GM12873 (cell line): ENCODE measurements around the gene SLC22A23.
A peak's percentile ranks its signal among the peaks of the same experiment; 100 is the strongest.

Experiments
- CTCF ChIP-seq: IDR thresholded peaks from 2 replicates; pipeline ENCODE4 v1.5.1; 2012; ENCODE audit warnings: low read depth, mild to moderate bottlenecking, moderate library complexity, low read length, control low read depth; ENCODE audit not compliant: insufficient read depth; ENCODE audit errors: missing control alignments

Gene SLC22A23

GRCh38 chr6:3410385-3411360 lies 46.2 kb downstream of the SLC22A23 start:
- TF ChIP-seq CTCF = peak; percentile 79

GRCh38 chr6:3409699-3410384 lies 47.0 kb downstream of the SLC22A23 start:
- TF ChIP-seq CTCF = no peak

- TF ChIP-seq CTCF = no peak
These were observed 48.2 kb downstream of the SLC22A23 start for GRCh38 chr6:3408665-3409064.

- TF ChIP-seq CTCF = no peak
These were observed 49.0 kb downstream of the SLC22A23 start for GRCh38 chr6:3407840-3408239.

GRCh38 chr6:3406891-3407809 lies 49.7 kb downstream of the SLC22A23 start:
- no peak for TF ChIP-seq CTCF

- TF ChIP-seq CTCF = no peak
These were observed 50.5 kb downstream of the SLC22A23 start for GRCh38 chr6:3406362-3406821.
